ENCODE results near the gene TAS1R1.
"Not testable (repeated sequence)": the region's sequence is repeated elsewhere in the genome, so short reads cannot be mapped to it uniquely, and the experiment has no call there.

TAS1R1 gene

GRCh38 chr1:6592441-6592840 lies 37.3 kb downstream of the TAS1R1 start:
- no peak for DNase-seq

- no peak for DNase-seq
Measured at GRCh38 chr1:6592865-6593593, 37.9 kb downstream of the TAS1R1 start.

DNA sequence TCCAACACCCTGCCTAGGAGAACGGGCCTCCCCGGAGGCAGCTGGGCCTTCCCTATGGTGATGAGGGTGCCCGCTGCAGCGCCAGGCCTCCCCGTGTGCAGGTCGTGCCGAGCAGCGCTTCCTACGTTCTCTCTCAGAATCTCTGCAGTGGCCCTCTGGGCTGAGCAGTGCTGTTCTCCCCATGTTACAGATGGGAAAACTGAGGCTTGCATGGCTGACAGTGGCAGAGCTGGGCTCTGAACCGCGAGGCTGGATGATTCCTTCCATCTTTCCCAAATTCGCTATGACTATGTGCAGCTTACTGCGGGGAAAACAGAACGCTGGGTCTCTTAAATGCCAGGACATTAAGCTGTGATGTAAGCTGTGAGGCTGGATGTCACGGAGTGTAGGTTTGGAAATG lies 38.7 kb downstream of the TAS1R1 start:
- no peak for DNase-seq

- DNase-seq, result no peak
Measured at GRCh38 chr1:6594977-6595740, 40.1 kb downstream of the TAS1R1 start.

DNA sequence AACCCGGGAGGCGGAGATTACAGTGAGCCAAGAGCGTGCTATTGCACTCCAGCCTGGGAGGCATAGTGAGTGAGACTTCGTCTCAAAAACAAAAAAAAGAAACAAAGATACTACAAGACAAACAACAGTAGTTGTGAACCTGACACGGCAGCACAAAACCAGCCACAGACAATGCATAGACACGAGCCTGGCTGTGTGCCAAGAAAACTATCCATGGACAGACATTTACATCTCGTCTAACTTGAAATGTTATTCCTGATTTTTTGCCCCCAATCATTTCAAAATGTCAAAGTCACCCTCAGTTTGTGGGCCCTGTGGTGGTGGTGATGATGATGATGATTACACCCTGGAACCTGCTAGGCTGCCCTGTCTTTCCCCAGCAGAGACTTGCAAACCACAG lies 41.2 kb downstream of the TAS1R1 start:
- no peak for DNase-seq

- no peak for DNase-seq
Measured at GRCh38 chr1:6596886-6597776, 42.0 kb downstream of the TAS1R1 start.

GRCh38 chr1:6597777-6598131 lies 42.6 kb downstream of the TAS1R1 start:
- DNase-seq, result no peak

GRCh38 chr1:6599141-6599975 lies 44.3 kb downstream of the TAS1R1 start:
- peak; percentile 43 for DNase-seq

DNA sequence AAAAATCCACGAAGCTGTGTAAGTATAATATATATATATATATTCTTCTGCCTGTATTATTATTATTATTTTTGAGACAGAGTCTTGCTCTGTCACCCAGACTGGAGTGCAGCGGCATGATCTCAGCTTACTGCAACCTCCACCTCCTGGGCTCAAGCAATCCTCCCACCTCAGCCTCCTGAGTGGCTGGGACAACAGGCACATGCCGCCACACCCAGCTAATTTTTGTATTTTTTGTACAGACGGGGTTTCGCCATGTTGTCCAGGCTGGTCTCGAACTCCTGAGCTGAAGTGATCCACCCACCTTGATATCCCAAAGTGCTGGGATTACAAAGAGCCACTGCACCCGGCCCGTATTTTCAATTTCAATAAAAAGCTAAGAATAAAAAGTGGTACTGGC lies 44.9 kb downstream of the TAS1R1 start:
- DNase-seq, result not testable (repeated sequence)

DNA sequence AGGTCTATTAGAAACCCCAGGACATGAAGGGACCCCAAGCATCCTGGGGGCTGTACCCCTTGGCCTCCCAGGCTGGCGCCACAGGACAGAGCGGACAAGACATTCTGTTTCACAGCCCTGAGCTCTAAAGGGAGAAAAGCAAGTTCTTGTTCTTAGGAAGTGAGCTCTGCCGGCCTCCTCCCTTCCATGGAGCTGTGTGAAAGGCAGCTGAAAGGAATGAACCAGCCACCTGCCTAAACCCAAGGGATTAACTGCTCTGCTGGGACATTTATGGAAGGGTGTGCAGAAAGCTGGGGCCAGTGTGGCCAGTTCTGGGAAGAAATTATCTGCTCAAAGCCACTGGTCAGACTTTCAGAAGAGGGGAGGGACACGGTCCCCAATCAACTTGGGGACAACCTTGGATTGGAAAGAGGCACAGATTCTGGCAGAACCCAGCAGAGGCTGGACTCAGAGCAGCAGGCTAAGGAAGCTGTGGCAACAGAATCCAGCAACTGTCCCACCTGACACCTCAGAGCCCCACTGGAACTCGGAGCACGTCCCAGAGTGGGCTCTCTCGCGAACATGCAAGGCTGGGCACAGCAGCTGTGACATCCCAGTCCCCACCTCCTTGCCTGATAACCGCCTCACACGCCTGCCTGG lies 45.4 kb downstream of the TAS1R1 start:
- no peak for DNase-seq

- DNase-seq, result peak; percentile 67
Measured at GRCh38 chr1:6601049-6601922, 46.2 kb downstream of the TAS1R1 start.

DNA sequence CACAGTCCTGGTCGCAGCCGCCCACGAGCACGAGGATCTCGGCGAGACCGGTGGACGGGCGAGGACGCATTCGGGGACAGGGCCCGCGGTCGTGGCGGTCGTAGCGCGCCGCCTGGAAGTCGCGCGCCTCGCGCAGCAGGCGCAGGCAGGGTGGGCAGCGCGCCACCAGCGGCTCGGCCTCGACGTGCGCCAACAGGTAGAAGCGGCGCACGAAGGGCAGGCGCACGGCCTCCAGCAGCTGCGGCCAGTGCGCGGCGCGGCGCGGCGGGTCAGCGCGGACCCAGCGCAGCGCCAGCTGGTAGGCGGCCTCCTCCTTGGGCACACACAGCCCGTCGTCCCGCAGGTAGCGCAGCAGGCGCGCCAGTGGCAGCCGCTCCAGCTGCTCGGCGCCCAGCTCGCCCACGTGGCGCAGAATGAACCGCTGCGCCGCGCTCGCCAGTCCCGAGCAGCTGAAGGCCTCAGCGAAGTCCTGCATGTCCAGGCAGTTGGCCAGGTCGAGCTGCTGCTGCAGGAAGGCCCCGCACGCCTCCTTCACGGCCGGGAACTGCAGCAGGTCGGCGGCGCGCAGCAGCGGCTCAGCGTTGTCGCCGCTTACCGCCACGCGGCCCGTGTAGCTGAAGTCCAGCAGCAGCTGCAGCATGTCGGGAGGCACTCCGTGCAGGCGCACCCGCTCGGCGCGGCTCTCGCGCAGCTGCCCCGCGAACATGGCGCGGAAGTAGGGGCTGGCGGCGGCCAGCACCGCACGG lies 47.0 kb downstream of the TAS1R1 start:
- DNase-seq, result no peak

DNA sequence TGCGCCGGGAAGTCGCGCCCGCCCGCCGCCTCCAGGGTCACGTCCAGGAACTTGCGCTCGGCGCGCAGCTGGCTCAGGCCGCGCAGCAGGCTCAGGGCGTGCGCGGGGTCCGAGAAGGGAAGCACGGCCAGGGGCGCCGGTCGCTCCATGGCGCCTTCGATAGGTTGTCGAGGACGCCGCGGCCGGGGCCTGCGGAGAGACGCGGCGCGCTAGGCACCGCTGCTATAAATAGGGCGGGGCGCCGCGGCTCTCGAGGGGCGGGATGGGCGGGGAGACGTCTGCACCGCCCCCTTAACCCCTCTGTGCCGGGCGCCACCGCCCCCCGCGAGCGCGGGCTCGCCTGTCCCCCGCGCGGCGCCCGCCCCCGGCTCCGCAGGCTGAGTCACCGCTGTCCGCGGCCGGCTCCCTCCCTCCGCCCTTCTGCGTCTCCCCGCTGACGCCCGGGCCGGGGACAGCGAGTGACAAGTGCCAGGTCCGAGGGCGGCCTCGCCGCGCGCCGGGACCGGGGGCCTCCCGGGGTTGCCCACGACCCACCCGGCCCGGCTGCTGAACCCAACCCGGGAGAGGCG lies 47.6 kb downstream of the TAS1R1 start, which contains the start of gene KLHL21:
Gene KLHL21 (minus strand): TSS at position 201 of the 569 bp plus-strand sequence. CDS start 52 bp downstream, at position 149.
- peak; percentile 82 for DNase-seq

- DNase-seq, result peak; percentile 42
Measured at GRCh38 chr1:6603238-6603914, 48.3 kb downstream of the TAS1R1 start.

GRCh38 chr1:6603915-6604558 lies 48.9 kb downstream of the TAS1R1 start:
- no peak for DNase-seq

GRCh38 chr1:6612641-6613360 lies 57.7 kb downstream of the TAS1R1 start:
- DNase-seq, result no peak

DNA sequence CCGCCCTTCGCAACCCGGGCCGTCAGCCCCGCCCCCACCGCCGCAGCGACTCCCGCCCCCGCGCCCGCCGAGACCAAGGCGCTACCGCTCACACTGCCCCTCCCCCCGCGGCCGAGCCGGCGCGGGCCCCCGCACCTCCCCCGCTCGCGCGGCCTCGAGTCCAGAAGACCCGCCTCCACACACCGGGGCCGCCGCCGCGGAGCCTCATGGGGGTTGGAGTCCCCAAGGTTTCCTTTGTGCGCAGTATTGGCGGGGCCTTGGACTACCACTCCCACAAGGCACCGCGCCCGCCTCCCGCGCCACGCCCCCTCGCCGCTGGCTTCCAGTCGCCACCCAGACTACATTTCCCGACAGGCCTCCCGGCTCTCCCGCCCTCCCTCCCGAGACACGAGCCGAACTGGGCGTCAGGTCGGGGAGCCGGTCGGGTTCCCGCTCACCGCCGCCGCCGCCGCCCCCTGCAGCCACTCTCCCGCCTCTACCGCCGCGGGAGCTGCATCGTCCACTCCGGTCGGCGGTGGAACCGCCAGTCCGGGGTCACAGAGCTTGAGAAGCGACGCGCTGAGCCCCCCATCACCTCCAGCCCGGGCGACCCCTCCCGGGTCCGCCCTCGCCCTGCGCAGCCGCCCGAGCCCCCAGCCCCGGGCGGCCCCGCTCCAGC lies 58.4 kb downstream of the TAS1R1 start, which contains the start of gene PHF13:
Gene PHF13 (plus strand): TSS at position 371 of the 658 bp plus-strand sequence. CDS start 336 bp downstream, outside the sequence.
- peak; percentile 99 for DNase-seq

Measured in activated CD4-positive, alpha-beta T cell treated with anti-CD3 and anti-CD28 coated beads for 1 hour (primary cell).